ENCODE data around the gene C2CD2. TPM values are rescaled to one million over a fixed set of nuclear protein-coding genes. Genes with fewer than 3 reads are reported as not detected.

Gene C2CD2
- polyA plus RNA-seq, 1 of the 3 experiments (the other 2 are of a cell fraction), result 9.7 TPM

GRCh38 chr21:41913230-41913629, 40.6 kb downstream of the C2CD2 start:
- Histone ChIP-seq H3F3A (replicated peaks; ENCODE audit: insufficient read depth) (no peaks in the 10 kb centered on the region), H2AFZ (ENCODE audit: low read depth) (no peak overlapping the region), H3K27ac (ENCODE audit: low read depth in 2 of 2, low read length in 1 of 2) (no peak overlapping the region), H3K9me2 (no peaks in the 10 kb centered on the region), H3K79me2 (ENCODE audit: insufficient read depth) (no peaks in the 10 kb centered on the region), H3K36me3 (replicated peaks in 1 of 2; ENCODE audit: control insufficient read depth in 1 of 2, insufficient read depth in 2 of 2, low read length in 1 of 2) (peaks cover 16 to 51% of the 10 kb centered on the region in 2 experiments), H3K9me3 (no peaks in the 10 kb centered on the region), H3K4me2 (no peak overlapping the region), H4K20me1 (ENCODE audit: insufficient read depth) (no peaks in the 10 kb centered on the region), H3K27me3 (ENCODE audit: insufficient read depth) (no peaks in the 10 kb centered on the region), H3K4me3 (ENCODE audit: low read depth in 2 of 2, low read length in 1 of 2) (no peak overlapping the region), H3K4me1 (ENCODE audit: control insufficient read depth in 1 of 2, insufficient read depth in 2 of 2, low read depth in 1 of 2, low read length in 1 of 2) (no peaks in the 10 kb centered on the region), H3K9ac (no peak overlapping the region)
- CTCF ChIA-PET, result no interaction called here
- no peak for DNase-seq
- POLR2A ChIA-PET, result no interaction called here
- 100% methylated on average over 2 of the region's 9 CpGs for WGBS (ENCODE audit: low lambda C conversion rate)
- no peak for TF ChIP-seq CTCF (IDR thresholded peaks at IDR 0.05)
- no peak for TF ChIP-seq MEF2A (IDR thresholded peaks at IDR 0.05; ENCODE audit: borderline replicate concordance, low read depth)
- TF ChIP-seq TEAD4 (IDR thresholded peaks at IDR 0.05; ENCODE audit: borderline replicate concordance, insufficient read depth), result no peak
- no peak for TF ChIP-seq POLR2AphosphoS5 (IDR thresholded peaks at IDR 0.05; ENCODE audit: low read depth, low read length)
- TF ChIP-seq EZH2phosphoT487 (IDR thresholded peaks at IDR 0.05; ENCODE audit: borderline replicate concordance, low read depth), result no peak
- no peak for TF ChIP-seq CHD2 (IDR thresholded peaks at IDR 0.05; ENCODE audit: low read length, partially characterized antibody)
- no peak for TF ChIP-seq YY1 (IDR thresholded peaks at IDR 0.05; ENCODE audit: low read depth)
- no peak for TF ChIP-seq FOXJ3 (CRISPR knock-in tag; IDR thresholded peaks at IDR 0.05)
- no peak for TF ChIP-seq RXRA (IDR thresholded peaks at IDR 0.05; ENCODE audit: borderline replicate concordance, low read depth)
- TF ChIP-seq EP300 (IDR thresholded peaks at IDR 0.05; ENCODE audit: borderline replicate concordance in 1 of 2, low read depth in 1 of 2, low read length in 1 of 2), result no peak
- no peak for TF ChIP-seq TCF12 (IDR thresholded peaks at IDR 0.05)
- no peak for TF ChIP-seq REST (IDR thresholded peaks at IDR 0.05; ENCODE audit: low read depth, low read length)
- TF ChIP-seq MXI1 (IDR thresholded peaks at IDR 0.05; ENCODE audit: low read depth, low read length), result no peak
- no peak for TF ChIP-seq ELF1 (IDR thresholded peaks at IDR 0.05)
